ENCODE results near the gene CFAP46.
"Not testable (repeated sequence)": the region's sequence is repeated elsewhere in the genome, so short reads cannot be mapped to it uniquely, and the experiment has no call there.

CFAP46 gene

GRCh38 chr10:132803416-132804210 is 138.8 kb downstream of the CFAP46 start:
- no peak for DNase-seq

GRCh38 chr10:132802694-132803320 is 139.6 kb downstream of the CFAP46 start:
- DNase-seq: no peak

GRCh38 chr10:132802048-132802447 is 140.3 kb downstream of the CFAP46 start:
- DNase-seq: no peak

GRCh38 chr10:132799865-132800264 is 142.5 kb downstream of the CFAP46 start:
- no peak for DNase-seq

GRCh38 chr10:132798876-132799275 is 143.5 kb downstream of the CFAP46 start:
- DNase-seq: no peak

GRCh38 chr10:132798403-132798802 is 144.0 kb downstream of the CFAP46 start:
- no peak for DNase-seq

- not testable (repeated sequence) for DNase-seq
Observed at GRCh38 chr10:132797986-132798385, 144.4 kb downstream of the CFAP46 start.

- no peak for DNase-seq
Observed at GRCh38 chr10:132796846-132797245, 145.5 kb downstream of the CFAP46 start.

- no peak for DNase-seq
Observed at GRCh38 chr10:132793871-132794849, 148.2 kb downstream of the CFAP46 start.

- DNase-seq: no peak
Observed at GRCh38 chr10:132793213-132793612, 149.2 kb downstream of the CFAP46 start.

GRCh38 chr10:132792796-132793195 is 149.6 kb downstream of the CFAP46 start:
- DNase-seq: no peak

GRCh38 chr10:132792099-132792498 is 150.3 kb downstream of the CFAP46 start:
- not testable (repeated sequence) for DNase-seq

GRCh38 chr10:132790934-132791829 is 151.2 kb downstream of the CFAP46 start:
- DNase-seq: no peak

GRCh38 chr10:132790470-132790869 is 151.9 kb downstream of the CFAP46 start:
- no peak for DNase-seq

- DNase-seq: no peak
Observed at GRCh38 chr10:132789659-132790148, 152.7 kb downstream of the CFAP46 start.

- DNase-seq: no peak
Observed at GRCh38 chr10:132788831-132789219, 153.5 kb downstream of the CFAP46 start.

GRCh38 chr10:132788180-132788830 is 154.1 kb downstream of the CFAP46 start:
- DNase-seq: no peak

GRCh38 chr10:132787495-132788179 is 154.7 kb downstream of the CFAP46 start:
- DNase-seq: no peak

- DNase-seq: no peak
Observed at GRCh38 chr10:132786884-132787494, 155.4 kb downstream of the CFAP46 start.

- no peak for DNase-seq
Observed at GRCh38 chr10:132786476-132786883, 155.9 kb downstream of the CFAP46 start.

Measured in CD4-positive, alpha-beta T cell treated with Interferon alpha-2 for 1 hour (primary cell).